ENCODE results near the gene ALX1. TPM values are rescaled to one million over a fixed set of nuclear protein-coding genes. Genes with fewer than 3 reads are reported as not detected.
A peak's percentile ranks its signal among the peaks of the same experiment; 100 is the strongest.

The ALX1 gene
- total RNA-seq, 1 experiment from 2014 or later, result 10.0 TPM

DNA sequence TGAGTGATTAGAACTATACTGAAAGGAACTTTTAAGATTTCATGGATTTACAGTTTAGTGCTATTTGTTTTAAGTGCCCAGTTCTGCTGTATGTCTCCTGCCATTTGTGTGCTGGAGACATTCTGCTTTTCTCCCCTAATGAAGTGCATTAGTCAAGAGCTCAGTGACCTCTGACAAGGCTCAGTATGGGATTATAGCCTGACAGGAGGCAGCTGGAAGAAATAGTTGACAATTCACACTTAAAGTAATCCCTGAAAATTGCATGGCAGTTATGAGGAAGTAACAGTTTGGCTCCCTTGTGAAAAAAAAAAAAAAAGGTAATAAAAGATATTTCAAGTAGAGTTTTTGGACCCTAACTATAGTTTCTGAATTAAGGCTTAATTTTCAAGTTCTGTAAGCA, 70.3 kb downstream of the ALX1 start:
- Histone ChIP-seq H3K4me3 (ENCODE audit: low read depth, low read length, poor library complexity, severe bottlenecking) (no peak overlapping the region), H3K27ac (ENCODE audit: low read depth, low read length, poor library complexity, severe bottlenecking) (peak overlapping the region; percentile 39), H3K4me1 (ENCODE audit: insufficient read depth, low read length, poor library complexity, severe bottlenecking) (peaks cover 63% of the 10 kb centered on the region), H3K36me3 (ENCODE audit: insufficient read depth, low read length, poor library complexity, severe bottlenecking) (no peaks in the 10 kb centered on the region), H3K27me3 (replicated peaks; ENCODE audit: insufficient read depth, low read depth, low read length, poor library complexity) (no peaks in the 10 kb centered on the region), H3K9me3 (ENCODE audit: low read depth, low read length, poor library complexity, severe bottlenecking) (no peaks in the 10 kb centered on the region)
- DNase-seq (ENCODE audit: low spot score), result peak; percentile 90
- intact Hi-C loops (cut with micrococcal nuclease; ENCODE audit: unreplicated experiment), result no loop called here
- ChIA-PET CTCF (interaction anchor here (0.9 kb wide), 1 partner anchor 40 kb away, joined by 3 read pairs; no protein-coding TSS in a partner anchor), POLR2A (ENCODE audit: low non-redundant PET) (no interaction called here)
- TF ChIP-seq CTCF (conservative IDR thresholded peaks at IDR 0.05; ENCODE audit: low read depth, low read length) (no peak), EZH2 (IDR thresholded peaks at IDR 0.05; ENCODE audit: borderline replicate concordance, low read depth, low read length, poor library complexity, severe bottlenecking) (no peak)
- no TSS peak for BruUV-seq (replicated peaks)

Other genes starting within 250 kb of the ALX1 start
- gene TSPAN19, start 243.9 kb upstream of the ALX1 start, total RNA-seq (2021), result not detected in 2 replicates
- gene LRRIQ1, start 243.9 kb upstream of the ALX1 start, total RNA-seq (2021), result 2.7 and 3.4 TPM in 2 replicates

All from A673 (cell line).